SK-N-SH treated with all-trans-retinoic acid at 6 μM for 48 hours (cell line): ENCODE measurements around the gene FGD5.

ENCODE experiments used
- ATAC-seq: fragments of 200-7000 bp; cut with Tn5 transposase; 3 replicates; pipeline ENCODE4 v1.9.1; 2020; ENCODE audit warnings: mild to moderate bottlenecking, moderate library complexity
- ARNTL ChIP-seq: fragments of 450-650 bp; formaldehyde crosslinking; IDR thresholded peaks from 2 replicates; pipeline ENCODE4 v1.5.0; 2020; ENCODE audit warnings: low read depth, mild to moderate bottlenecking, moderate library complexity, borderline replicate concordance
- BACH2 ChIP-seq: fragments of 250-450 bp; sonication (Bioruptor Pico); IDR thresholded peaks from 2 replicates; pipeline ENCODE4 v1.9.0; 2021; ENCODE audit warnings: mild to moderate bottlenecking, borderline replicate concordance
- CREB5 ChIP-seq: fragments of 250-450 bp; sonication (Bioruptor Pico); IDR thresholded peaks from 2 replicates; pipeline ENCODE4 v1.5.1; 2020; ENCODE audit warnings: low read depth, mild to moderate bottlenecking, moderate library complexity
- CSDC2 ChIP-seq: fragments of 250-450 bp; sonication (Bioruptor Pico); IDR thresholded peaks from 2 replicates; pipeline ENCODE4 v1.5.0; 2020; ENCODE audit warnings: mild to moderate bottlenecking, moderate library complexity
- CSRNP3 ChIP-seq: fragments of 250-450 bp; sonication (Bioruptor Pico); IDR thresholded peaks from 2 replicates; pipeline ENCODE4 v1.5.1; 2021; ENCODE audit warnings: mild to moderate bottlenecking, moderate library complexity
- ESRRG ChIP-seq: fragments of 250-450 bp; sonication (Bioruptor Pico); IDR thresholded peaks from 2 replicates; pipeline ENCODE4 v1.6.1; 2021; ENCODE audit warnings: mild to moderate bottlenecking
- ISL1 ChIP-seq: fragments of 250-450 bp; sonication (Bioruptor Pico); IDR thresholded peaks from 2 replicates; pipeline ENCODE4 v2.1.2; 2022; ENCODE audit warnings: mild to moderate bottlenecking, moderate library complexity
- OSR1 ChIP-seq: fragments of 250-450 bp; sonication (Bioruptor Pico); IDR thresholded peaks from 2 replicates; pipeline ENCODE4 v1.8.0; 2022; ENCODE audit warnings: moderate library complexity, mild to moderate bottlenecking, inconsistent platforms
- PATZ1 ChIP-seq: fragments of 250-450 bp; sonication (Bioruptor Pico); IDR thresholded peaks from 2 replicates; pipeline ENCODE4 v1.8.0; 2020; ENCODE audit warnings: mild to moderate bottlenecking, moderate library complexity, borderline replicate concordance
- POU6F1 ChIP-seq: fragments of 250-450 bp; sonication (Bioruptor Pico); IDR thresholded peaks from 2 replicates; pipeline ENCODE4 v1.8.0; 2021; ENCODE audit warnings: low read depth, mild to moderate bottlenecking, moderate library complexity, borderline replicate concordance
- PPARA ChIP-seq: fragments of 250-450 bp; sonication (Bioruptor Pico); IDR thresholded peaks from 2 replicates; pipeline ENCODE4 v1.5.0; 2020; ENCODE audit warnings: mild to moderate bottlenecking, borderline replicate concordance
- RARB ChIP-seq: fragments of 250-450 bp; sonication (Bioruptor Pico); IDR thresholded peaks from 2 replicates; pipeline ENCODE4 v1.8.0; 2021; ENCODE audit warnings: mild to moderate bottlenecking, moderate library complexity
- TCF4 ChIP-seq: fragments of 250-450 bp; sonication (Bioruptor Pico); IDR thresholded peaks from 2 replicates; pipeline ENCODE4 v1.8.0; 2021; ENCODE audit warnings: mild to moderate bottlenecking, moderate library complexity, borderline replicate concordance
- TOX ChIP-seq: fragments of 250-450 bp; sonication (Bioruptor Pico); IDR thresholded peaks from 2 replicates; pipeline ENCODE4 v1.8.0; 2021; ENCODE audit warnings: mild to moderate bottlenecking, moderate library complexity, borderline replicate concordance
- TSHZ2 ChIP-seq: fragments of 250-450 bp; sonication (Bioruptor Pico); IDR thresholded peaks from 2 replicates; pipeline ENCODE4 v1.5.0; 2020; ENCODE audit warnings: mild to moderate bottlenecking, moderate library complexity
- ZFP3 ChIP-seq: fragments of 250-450 bp; sonication (Bioruptor Pico); IDR thresholded peaks from 2 replicates; pipeline ENCODE4 v1.5.0; 2020; ENCODE audit warnings: mild to moderate bottlenecking, moderate library complexity
- ZFP30 ChIP-seq: fragments of 450-650 bp; formaldehyde crosslinking; IDR thresholded peaks from 2 replicates; pipeline ENCODE4 v1.5.0; 2022; ENCODE audit warnings: mild to moderate bottlenecking, moderate library complexity
- ZNF565 ChIP-seq: fragments of 450-650 bp; formaldehyde crosslinking; conservative IDR thresholded peaks from 2 replicates; pipeline ENCODE4 v1.5.0; 2020; ENCODE audit warnings: low read depth, mild to moderate bottlenecking, moderate library complexity
- ZNF70 ChIP-seq: fragments of 450-650 bp; formaldehyde crosslinking; IDR thresholded peaks from 2 replicates; pipeline ENCODE4 v1.5.0; 2020; ENCODE audit warnings: mild to moderate bottlenecking, moderate library complexity

FGD5 gene

GRCh38 chr3:14920536-14920935 is 101.8 kb downstream of the FGD5 start:
- no peak for ATAC-seq
- TF ChIP-seq POU6F1 (CRISPR knock-in tag) (no peak), TOX (no peak), OSR1 (CRISPR knock-in tag) (no peak), ESRRG (CRISPR knock-in tag) (no peak), CSDC2 (CRISPR knock-in tag) (no peak), ZFP30 (CRISPR knock-in tag) (no peak), ARNTL (CRISPR knock-in tag) (no peak)

- TF ChIP-seq ESRRG (CRISPR knock-in tag) (no peak), BACH2 (CRISPR knock-in tag) (no peak), TSHZ2 (no peak), CREB5 (CRISPR knock-in tag) (no peak), TCF4 (CRISPR knock-in tag) (no peak), ZFP30 (CRISPR knock-in tag) (no peak), ZNF565 (CRISPR knock-in tag) (no peak), CSRNP3 (CRISPR knock-in tag) (no peak), OSR1 (CRISPR knock-in tag) (no peak), RARB (CRISPR knock-in tag) (no peak), ZNF70 (CRISPR knock-in tag) (no peak), PPARA (no peak), ZFP3 (CRISPR knock-in tag) (no peak), ARNTL (CRISPR knock-in tag) (no peak), ISL1 (CRISPR knock-in tag) (no peak), PATZ1 (CRISPR knock-in tag) (no peak), POU6F1 (CRISPR knock-in tag) (no peak)
- peak; percentile 90 for ATAC-seq
These were observed 102.4 kb downstream of the FGD5 start for GRCh38 chr3:14921034-14921616.
